HL-60 (cell line): ENCODE results near the gene RASA2.

ENCODE experiments used
- DNase-seq, 2 experiments: peaks; one replicate each; pipeline ENCODE4 v3.0.0-alpha.2; 2010 to 2020; ENCODE audit warnings: low read depth in 1 of 2, low spot score in 1 of 2
- H3K27ac ChIP-seq: fragments of 250-450 bp; sonication (Bioruptor Pico); replicated peaks from 2 replicates; pipeline ENCODE4 v1.5.1; 2020; ENCODE audit warnings: mild to moderate bottlenecking, moderate library complexity
- H3K27me3 ChIP-seq: fragments of 250-450 bp; sonication (Bioruptor Pico); 2 replicates; pipeline ENCODE4 v1.5.1; 2021; ENCODE audit warnings: mild to moderate bottlenecking, moderate library complexity; ENCODE audit not compliant: insufficient read depth, poor library complexity, severe bottlenecking
- H3K4me3 ChIP-seq: replicated peaks from 2 replicates; pipeline ENCODE4 v1.5.1; 2011; ENCODE audit warnings: mild to moderate bottlenecking, control low read depth, low read length; ENCODE audit not compliant: insufficient read depth
- CTCF ChIP-seq: IDR thresholded peaks from one replicate; pipeline ENCODE4 v1.5.1; 2011; ENCODE audit warnings: low read length, control low read depth, inconsistent platforms; ENCODE audit not compliant: insufficient read depth
- GABPA ChIP-seq: IDR thresholded peaks from 2 replicates; pipeline ENCODE4 v1.6.1; 2012; ENCODE audit warnings: low read depth
- POLR2AphosphoS5 ChIP-seq: IDR thresholded peaks from 2 replicates; pipeline ENCODE4 v1.6.1; 2012; ENCODE audit warnings: low read depth
- REST ChIP-seq: IDR thresholded peaks from 2 replicates; pipeline ENCODE4 v1.6.1; 2012; ENCODE audit warnings: low read depth; ENCODE audit not compliant: insufficient replicate concordance
- SPI1 ChIP-seq: IDR thresholded peaks from 2 replicates; pipeline ENCODE4 v1.6.1; 2012; ENCODE audit warnings: low read depth, mild to moderate bottlenecking, borderline replicate concordance

Gene RASA2

GRCh38 chr3:141486496-141486745 lies 406 bp upstream of the RASA2 start:
- TF ChIP-seq GABPA (no peak), CTCF (no peak), REST (no peak), POLR2AphosphoS5 (no peak)
- Histone ChIP-seq H3K4me3 (peak overlapping the region; percentile 48), H3K27ac (peak overlapping the region; percentile 42), H3K27me3 (no peaks in the 10 kb centered on the region)
- DNase-seq: no peak

- Histone ChIP-seq H3K27ac (peak overlapping the region; percentile 85), H3K4me3 (peak overlapping the region; percentile 78), H3K27me3 (no peaks in the 10 kb centered on the region)
- TF ChIP-seq SPI1 (no peak), POLR2AphosphoS5 (peak; percentile 36), REST (no peak)
- DNase-seq: peak; percentile 43 to 87
Observed at GRCh38 chr3:141487521-141488252, 860 bp downstream of the RASA2 start.

- H3K27ac ChIP-seq: no peak overlapping the region
- TF ChIP-seq REST (no peak), SPI1 (no peak), CTCF (no peak), GABPA (no peak), POLR2AphosphoS5 (no peak)
- no peak overlapping the region for H3K4me3 ChIP-seq
- H3K27me3 ChIP-seq: no peaks in the 10 kb centered on the region
- no peak for DNase-seq
Observed at GRCh38 chr3:141489203-141489602, 2.4 kb downstream of the RASA2 start.
